Measurements from ENCODE around the gene CMC4.

The CMC4 gene

DNA sequence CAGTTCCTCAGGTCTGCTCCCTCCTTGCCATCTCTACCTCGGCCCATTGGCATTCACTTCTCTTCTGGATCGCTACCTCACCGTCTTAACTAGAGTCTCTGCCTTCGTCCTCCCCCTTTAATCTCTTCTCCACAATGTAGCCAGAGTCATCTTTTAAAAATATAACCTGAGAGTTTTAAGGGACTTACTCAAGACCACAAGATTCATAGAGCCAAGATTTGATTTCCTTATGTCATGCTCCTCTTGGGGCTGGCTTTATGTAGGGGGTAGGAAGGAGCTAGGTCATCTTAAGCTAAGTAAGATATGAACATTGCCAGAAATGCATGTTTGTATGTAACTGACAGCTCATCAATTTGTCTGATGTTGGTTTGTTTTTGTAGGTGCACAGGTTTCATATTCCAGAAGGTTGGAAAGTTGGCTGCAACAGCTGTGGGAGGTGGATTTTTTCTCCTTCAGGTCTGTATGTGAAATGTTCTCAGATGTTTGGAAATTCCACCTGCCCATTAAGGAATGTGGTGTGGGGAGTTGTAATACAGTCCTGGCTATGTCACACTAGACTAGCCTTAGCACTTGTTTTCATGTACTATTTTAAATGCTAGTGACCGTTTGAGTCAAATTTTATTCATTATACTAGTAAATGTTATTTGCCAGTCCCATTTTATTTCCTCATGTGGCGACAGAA lies 24.7 kb downstream of the CMC4 start:
- TF ChIP-seq, protein P1, sequence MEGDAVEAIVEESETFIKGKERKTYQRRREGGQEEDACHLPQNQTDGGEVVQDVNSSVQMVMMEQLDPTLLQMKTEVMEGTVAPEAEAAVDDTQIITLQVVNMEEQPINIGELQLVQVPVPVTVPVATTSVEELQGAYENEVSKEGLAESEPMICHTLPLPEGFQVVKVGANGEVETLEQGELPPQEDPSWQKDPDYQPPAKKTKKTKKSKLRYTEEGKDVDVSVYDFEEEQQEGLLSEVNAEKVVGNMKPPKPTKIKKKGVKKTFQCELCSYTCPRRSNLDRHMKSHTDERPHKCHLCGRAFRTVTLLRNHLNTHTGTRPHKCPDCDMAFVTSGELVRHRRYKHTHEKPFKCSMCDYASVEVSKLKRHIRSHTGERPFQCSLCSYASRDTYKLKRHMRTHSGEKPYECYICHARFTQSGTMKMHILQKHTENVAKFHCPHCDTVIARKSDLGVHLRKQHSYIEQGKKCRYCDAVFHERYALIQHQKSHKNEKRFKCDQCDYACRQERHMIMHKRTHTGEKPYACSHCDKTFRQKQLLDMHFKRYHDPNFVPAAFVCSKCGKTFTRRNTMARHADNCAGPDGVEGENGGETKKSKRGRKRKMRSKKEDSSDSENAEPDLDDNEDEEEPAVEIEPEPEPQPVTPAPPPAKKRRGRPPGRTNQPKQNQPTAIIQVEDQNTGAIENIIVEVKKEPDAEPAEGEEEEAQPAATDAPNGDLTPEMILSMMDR (conservative IDR thresholded peaks at IDR 0.05; ENCODE audit: low read depth, low read length) = no peak
- H3K4me3 ChIP-seq (ENCODE audit: low read length) = no peak overlapping the region
- no peak for DNase-seq (ENCODE audit: low read depth)

DNA sequence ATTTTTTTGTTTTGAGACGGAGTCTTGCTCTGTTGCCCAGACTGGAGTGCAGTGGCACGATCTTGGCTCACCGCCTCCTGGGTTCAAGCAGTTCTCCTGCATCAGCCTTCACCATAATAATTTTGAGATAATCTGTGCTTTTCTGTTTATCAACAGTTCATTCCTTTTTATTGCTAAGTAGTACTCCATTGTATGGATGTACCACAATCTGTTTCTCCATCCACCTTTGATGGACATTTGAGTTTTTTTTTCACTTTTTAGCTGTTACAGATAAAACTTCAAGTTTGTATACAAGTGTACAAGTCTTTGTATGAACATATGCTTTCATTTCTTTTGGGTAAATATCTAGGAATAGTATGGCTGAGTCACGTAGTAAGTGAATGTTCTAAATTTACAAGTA lies 35.2 kb downstream of the CMC4 start:
- TF ChIP-seq, protein P1 (conservative IDR thresholded peaks at IDR 0.05; ENCODE audit: low read depth, low read length) = no peak

DNA sequence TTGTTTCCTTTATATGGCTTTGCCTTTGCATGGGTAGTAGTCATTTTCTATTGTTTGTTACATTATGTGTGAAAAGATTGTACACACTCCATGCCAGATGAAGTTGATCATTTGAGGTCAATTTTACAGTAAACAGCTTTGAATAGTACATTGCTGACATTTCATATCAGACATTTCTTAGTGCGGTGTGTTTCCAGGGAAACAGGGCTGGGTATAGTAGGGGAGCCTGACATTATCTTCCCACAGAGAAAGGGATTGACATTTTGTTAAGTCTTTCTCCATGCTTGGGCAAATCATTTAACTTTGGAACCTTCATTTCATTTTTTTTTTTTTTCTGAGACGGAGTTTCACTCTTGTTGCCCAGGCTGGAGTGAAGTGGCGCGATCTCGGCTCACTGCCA lies 39.3 kb downstream of the CMC4 start:
- H3K4me3 ChIP-seq (ENCODE audit: low read length) = no peak overlapping the region
- no peak for DNase-seq (ENCODE audit: low read depth)
- TF ChIP-seq, protein P1 (conservative IDR thresholded peaks at IDR 0.05; ENCODE audit: low read depth, low read length) = no peak

More for the DNA sequence above, 35.2 kb downstream of the CMC4 start:
- DNase-seq (ENCODE audit: low read depth) = no peak
- no peak overlapping the region for H3K4me3 ChIP-seq (ENCODE audit: low read length)

DNA sequence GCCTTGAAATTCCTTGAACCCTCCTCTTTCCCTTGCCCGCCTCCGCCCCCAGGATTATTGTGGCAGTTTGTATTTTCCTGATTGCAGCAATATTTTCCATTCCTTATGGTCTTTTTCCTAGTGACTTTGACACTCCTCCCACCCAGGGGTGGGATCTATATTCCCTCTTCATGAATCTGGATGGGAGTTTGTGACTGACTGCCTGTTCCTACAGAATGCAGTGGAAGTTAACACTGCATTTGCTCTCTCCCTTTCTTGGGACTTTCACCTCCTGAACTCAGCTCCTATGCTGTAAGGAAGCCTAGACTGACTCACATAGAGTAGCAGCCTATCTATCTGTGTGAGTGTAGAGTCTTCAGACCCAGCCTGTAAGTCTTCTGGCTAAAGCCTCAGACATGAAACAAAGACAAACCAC lies 42.1 kb downstream of the CMC4 start:
- no peak overlapping the region for H3K4me3 ChIP-seq (ENCODE audit: low read length)
- TF ChIP-seq, protein P1 (conservative IDR thresholded peaks at IDR 0.05; ENCODE audit: low read depth, low read length) = no peak
- DNase-seq (ENCODE audit: low read depth) = no peak

DNA sequence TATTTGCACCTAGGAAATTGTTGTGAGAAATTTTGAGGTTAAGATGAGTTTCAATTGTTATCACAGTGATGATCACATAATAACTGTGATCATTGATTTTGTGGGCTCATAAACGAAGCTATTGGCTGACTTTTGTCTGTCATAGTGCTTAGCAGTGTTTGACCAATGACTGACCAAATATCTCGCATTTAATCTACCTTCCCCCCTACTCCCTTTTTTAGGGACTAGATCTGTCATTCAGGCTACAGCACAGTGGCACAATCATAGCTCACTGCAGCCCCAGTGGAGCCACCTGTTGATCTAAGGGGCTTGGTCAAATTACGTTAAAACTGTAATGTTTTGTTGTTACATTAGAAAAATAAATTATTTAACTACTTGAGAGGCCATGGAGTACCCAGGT lies 42.8 kb downstream of the CMC4 start:
- DNase-seq (ENCODE audit: low read depth) = no peak

DNA sequence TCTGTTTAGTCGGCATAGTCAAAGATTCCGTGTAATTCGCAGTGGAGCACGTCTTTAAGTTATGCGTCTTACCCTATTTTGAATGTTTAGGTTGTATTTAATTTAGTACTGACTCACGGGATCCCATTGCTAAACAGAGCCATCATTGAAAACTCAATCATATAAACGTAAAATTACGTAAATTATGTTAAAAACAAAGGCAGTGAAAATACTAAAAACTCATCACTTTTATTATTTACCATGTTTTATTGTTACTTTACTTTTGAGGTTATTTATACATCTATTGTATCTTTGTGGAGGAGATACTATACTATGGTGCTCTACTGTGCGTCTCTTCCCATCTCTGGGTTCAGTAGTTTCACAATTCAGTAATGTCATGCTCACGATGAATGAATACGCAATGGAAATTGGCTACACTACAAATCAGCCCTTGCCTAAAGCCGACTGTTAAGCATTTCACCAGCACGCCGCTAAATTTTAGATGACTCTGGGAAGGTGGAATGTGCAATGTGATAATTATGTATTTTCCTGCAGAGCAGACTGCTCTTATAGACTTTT lies 43.3 kb downstream of the CMC4 start:
- peak overlapping the region; percentile 55 for H3K4me3 ChIP-seq (ENCODE audit: low read length)
- peak; percentile 37 for DNase-seq (ENCODE audit: low read depth)
- TF ChIP-seq, protein P1 (conservative IDR thresholded peaks at IDR 0.05; ENCODE audit: low read depth, low read length) = no peak

More for the DNA sequence above, 42.8 kb downstream of the CMC4 start:
- TF ChIP-seq, protein P1 (conservative IDR thresholded peaks at IDR 0.05; ENCODE audit: low read depth, low read length) = no peak
- H3K4me3 ChIP-seq (ENCODE audit: low read length) = peak overlapping the region; percentile 55
